Right atrium auricular region (tissue), 2 donors: Measurements from ENCODE around the gene NEAT1. TPM values are rescaled to one million over a fixed set of nuclear protein-coding genes. Genes with fewer than 3 reads are reported as not detected.
"Not testable (repeated sequence)": the region's sequence is repeated elsewhere in the genome, so short reads cannot be mapped to it uniquely, and the experiment has no call there.

Experiments used
- DNase-seq: peaks from one replicate; pipeline ENCODE4 v3.0.0-alpha.2; 2019; ENCODE audit warnings: low spot score
- H3K27ac ChIP-seq, 2 donors: fragments of 200-600 bp; sonication (generic); 1 replicate in 1 of 2; 2 replicates in 1 of 2; pipeline ENCODE4 v1.5.1; 2016 to 2019
- H3K27me3 ChIP-seq, 2 donors: fragments of 200-600 bp; sonication (generic); one replicate each; pipeline versions ENCODE4 v1.5.1 to v1.6.0; 2017 to 2019
- H3K36me3 ChIP-seq: fragments of 200-600 bp; sonication (generic); one replicate; pipeline ENCODE4 v1.5.1; 2016
- H3K4me1 ChIP-seq, 2 donors: fragments of 200-600 bp; sonication (generic); one replicate each; pipeline versions ENCODE4 v1.5.1 to v1.6.0; 2017 to 2019
- H3K4me3 ChIP-seq, 2 donors: fragments of 200-600 bp; sonication (generic); 1 replicate in 1 of 2; 2 replicates in 1 of 2; pipeline ENCODE4 v1.5.1; 2017 to 2019; ENCODE audit warnings: mild to moderate bottlenecking in 1 of 2, moderate library complexity in 1 of 2
- H3K9me3 ChIP-seq, 2 donors: fragments of 200-600 bp; sonication (generic); one replicate each; pipeline ENCODE4 v1.5.1; 2019
- CTCF ChIP-seq, 2 donors: fragments of 200-600 bp; sonication (generic); IDR thresholded peaks; one replicate each; pipeline ENCODE4 v1.5.1; 2019; ENCODE audit warnings: antibody characterized with exemption in 2 of 2
- total RNA-seq, 2 donors: library from RNA; depleted of rRNA; stranded (reverse); fragments of >200 nt; gene quantifications; one replicate each; pipeline ENCODE4 v1.1.0, GENCODE V29; 2016

Gene NEAT1
- total RNA-seq, 2 donors from 2014 or later: 43.7 to 52.5 TPM

DNA sequence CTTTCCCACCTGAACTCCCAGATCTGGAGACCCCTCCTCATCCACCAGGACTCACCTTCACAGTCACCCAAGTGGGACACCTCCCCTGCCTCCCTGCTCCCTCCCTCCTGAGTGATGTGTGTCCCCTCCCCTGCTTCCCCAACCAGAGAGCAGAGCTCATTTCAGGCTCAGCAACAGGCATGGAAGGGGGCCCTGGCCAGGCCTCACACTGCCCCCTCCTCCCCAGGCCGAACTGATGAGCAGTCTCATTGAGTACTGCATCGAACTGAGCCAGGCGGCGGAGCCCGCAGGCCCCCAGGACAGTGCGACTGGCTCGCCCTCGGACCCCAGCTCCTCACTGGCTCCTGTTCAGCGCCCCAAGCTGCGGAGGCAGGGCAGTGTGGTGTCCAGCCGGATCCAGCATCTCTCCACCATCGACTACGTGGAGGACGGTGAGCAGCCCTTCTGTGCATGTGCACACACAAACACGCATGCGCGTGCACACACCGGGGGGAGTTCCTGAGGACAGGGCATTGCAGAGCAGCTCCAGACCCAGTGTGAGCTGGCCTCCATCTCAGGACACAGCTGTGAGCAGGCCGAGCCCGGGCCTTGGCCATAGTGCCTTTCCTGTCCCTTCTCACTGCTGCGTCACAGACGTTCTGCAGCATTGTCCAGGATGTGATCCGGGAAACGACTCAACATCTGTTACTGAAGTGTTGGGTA is 17.8 kb upstream of the NEAT1 start:
- Histone ChIP-seq H3K27ac (peak overlapping the region; percentile 9 to 47), H3K27me3 (no peaks in the 10 kb centered on the region), H3K4me3 (no peak overlapping the region), H3K9me3 (no peaks in the 10 kb centered on the region), H3K36me3 (peaks cover 77% of the 10 kb centered on the region), H3K4me1 (peaks cover 0 to 13% of the 10 kb centered on the region in 2 donors)
- DNase-seq: no peak
- TF ChIP-seq CTCF (IDR thresholded peaks at IDR 0.05): no peak

DNA sequence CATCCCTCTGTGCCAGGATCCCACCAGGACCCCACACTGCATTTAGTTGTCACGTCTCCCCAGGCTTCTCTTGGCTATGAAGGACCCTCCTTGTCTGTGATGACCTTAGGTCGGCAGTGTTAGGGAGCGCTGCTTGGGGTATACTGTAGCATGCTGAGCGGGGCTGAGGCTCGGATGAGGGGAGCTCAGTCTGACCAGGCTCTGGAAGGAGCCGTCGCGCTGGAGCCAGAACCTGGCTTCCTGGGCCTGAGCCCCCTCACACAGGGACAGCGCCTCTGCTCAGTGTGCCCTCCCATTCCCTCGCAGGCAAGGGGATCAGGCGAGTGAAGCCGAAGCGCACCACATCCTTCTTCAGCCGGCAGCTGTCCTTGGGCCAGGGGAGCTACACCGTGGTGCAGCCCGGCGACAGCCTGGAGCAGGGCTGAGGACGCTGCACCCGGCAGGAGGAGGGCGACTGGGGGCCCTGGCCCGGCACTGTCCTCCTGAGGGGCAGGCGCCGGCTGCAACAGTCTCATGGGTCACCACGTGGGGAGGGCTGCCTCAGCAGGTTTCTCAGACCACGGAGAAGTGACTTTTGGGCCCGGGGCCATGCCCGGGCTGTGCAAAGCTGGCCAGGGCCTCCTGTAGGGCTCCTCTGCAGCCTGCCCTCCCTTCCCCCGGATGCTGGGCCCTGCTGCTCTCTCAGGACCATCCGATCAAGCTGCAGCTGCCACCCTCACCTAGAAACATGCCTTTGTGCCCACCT is 11.5 kb upstream of the NEAT1 start:
- DNase-seq: no peak
- Histone ChIP-seq H3K27ac (no peak overlapping the region), H3K36me3 (peaks cover 54% of the 10 kb centered on the region), H3K27me3 (no peaks in the 10 kb centered on the region), H3K9me3 (no peaks in the 10 kb centered on the region), H3K4me1 (peaks cover 0 to 25% of the 10 kb centered on the region in 2 donors), H3K4me3 (no peak overlapping the region)
- TF ChIP-seq CTCF (IDR thresholded peaks at IDR 0.05): no peak

DNA sequence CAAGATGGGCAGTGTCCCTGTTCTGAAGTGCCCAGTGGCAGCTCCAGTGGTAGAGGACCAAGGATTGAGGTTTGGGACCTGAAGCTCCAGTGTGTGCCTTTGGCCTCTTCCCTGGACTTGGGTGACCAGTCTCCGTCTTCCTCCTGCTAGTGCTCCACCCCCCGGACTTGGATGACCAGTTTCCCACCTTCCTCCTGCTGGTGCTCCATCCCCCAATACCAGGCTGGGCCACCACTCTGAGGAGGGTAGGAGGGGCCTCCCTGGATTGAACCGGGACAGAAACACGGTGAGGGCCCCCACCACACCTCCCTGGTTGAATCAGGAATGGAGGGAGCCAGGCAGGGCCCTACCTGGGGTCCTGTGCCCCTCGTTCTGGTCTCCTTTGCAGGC is 10.9 kb upstream of the NEAT1 start:
- DNase-seq: no peak
- TF ChIP-seq CTCF (IDR thresholded peaks at IDR 0.05): no peak
- Histone ChIP-seq H3K9me3 (no peaks in the 10 kb centered on the region), H3K36me3 (peaks cover 48% of the 10 kb centered on the region), H3K4me3 (no peak overlapping the region), H3K4me1 (peaks cover 0 to 30% of the 10 kb centered on the region in 2 donors), H3K27ac (peak overlapping the region; percentile 63 to 66), H3K27me3 (no peaks in the 10 kb centered on the region)

- no peak for DNase-seq
- Histone ChIP-seq H3K27ac (peak overlapping the region; percentile 63 to 66), H3K4me3 (no peak overlapping the region), H3K4me1 (peaks cover 0 to 38% of the 10 kb centered on the region in 2 donors), H3K27me3 (no peaks in the 10 kb centered on the region), H3K36me3 (peaks cover 40% of the 10 kb centered on the region), H3K9me3 (no peaks in the 10 kb centered on the region)
- TF ChIP-seq CTCF (IDR thresholded peaks at IDR 0.05): no peak
These were observed 10.1 kb upstream of the NEAT1 start for GRCh38 chr11:65412271-65413076.

DNA sequence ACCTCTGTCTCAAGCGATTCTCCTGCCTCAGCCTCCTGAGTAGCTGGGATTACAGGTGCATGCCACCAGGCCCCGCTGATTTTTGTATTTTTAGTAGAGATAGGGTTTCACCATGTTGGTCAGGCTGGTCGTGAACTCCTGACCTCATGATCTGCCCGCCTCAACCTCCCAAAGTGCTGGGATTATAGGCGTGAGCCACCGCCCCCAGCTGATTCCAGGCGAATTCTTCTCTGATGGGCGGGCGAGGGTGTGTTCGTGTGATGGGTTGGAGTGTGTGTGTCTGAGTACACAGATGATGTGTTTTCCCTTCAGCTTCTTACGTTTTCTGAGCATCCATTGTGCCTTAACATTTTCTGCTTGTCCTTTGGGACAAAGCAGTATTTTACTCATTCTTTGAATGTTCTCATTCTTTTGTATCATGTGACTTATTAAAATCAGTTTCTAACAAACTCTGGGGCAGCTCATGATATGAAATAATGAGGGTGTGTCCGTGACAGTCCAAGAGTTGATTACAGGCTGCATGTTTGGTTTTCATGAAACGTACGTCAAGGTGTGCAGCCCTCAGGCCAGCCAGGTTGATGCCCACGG is 9.4 kb upstream of the NEAT1 start:
- peaks cover 0 to 45% of the 10 kb centered on the region in 2 donors for H3K4me1 ChIP-seq
- H3K27ac ChIP-seq: peak overlapping the region in 1 of 2 donors; percentile 66

More for the DNA sequence above, 9.4 kb upstream of the NEAT1 start:
- H3K4me3 ChIP-seq, DNase-seq, H3K9me3 ChIP-seq, H3K27me3 ChIP-seq: not testable (repeated sequence)
- peaks cover 35% of the 10 kb centered on the region for H3K36me3 ChIP-seq
